Right atrium auricular region (tissue), 2 donors: Measurements from ENCODE around the gene COL21A1. TPM values are rescaled to one million over a fixed set of nuclear protein-coding genes. Genes with fewer than 3 reads are reported as not detected.

Experiments
- DNase-seq: peaks from one replicate; pipeline ENCODE4 v3.0.0-alpha.2; 2019; ENCODE audit warnings: low spot score
- H3K27ac ChIP-seq, 2 donors: fragments of 200-600 bp; sonication (generic); 1 replicate in 1 of 2; 2 replicates in 1 of 2; pipeline ENCODE4 v1.5.1; 2016 to 2019
- H3K27me3 ChIP-seq, 2 donors: fragments of 200-600 bp; sonication (generic); one replicate each; pipeline versions ENCODE4 v1.5.1 to v1.6.0; 2017 to 2019
- H3K36me3 ChIP-seq: fragments of 200-600 bp; sonication (generic); one replicate; pipeline ENCODE4 v1.5.1; 2016
- H3K4me1 ChIP-seq, 2 donors: fragments of 200-600 bp; sonication (generic); one replicate each; pipeline versions ENCODE4 v1.5.1 to v1.6.0; 2017 to 2019
- H3K4me3 ChIP-seq, 2 donors: fragments of 200-600 bp; sonication (generic); 1 replicate in 1 of 2; 2 replicates in 1 of 2; pipeline ENCODE4 v1.5.1; 2017 to 2019; ENCODE audit warnings: mild to moderate bottlenecking in 1 of 2, moderate library complexity in 1 of 2
- H3K9me3 ChIP-seq, 2 donors: fragments of 200-600 bp; sonication (generic); one replicate each; pipeline ENCODE4 v1.5.1; 2019
- total RNA-seq, 2 donors: library from RNA; depleted of rRNA; stranded (reverse); fragments of >200 nt; gene quantifications; one replicate each; pipeline ENCODE4 v1.1.0, GENCODE V29; 2016
- TF ChIP-seq, protein P1 (sequence below), 2 donors: fragments of 200-600 bp; sonication (generic); IDR thresholded peaks; one replicate each; pipeline ENCODE4 v1.5.1; 2019; ENCODE audit warnings: antibody characterized with exemption in 2 of 2

COL21A1 gene
- total RNA-seq, 2 donors from 2014 or later: 13.6 to 89.7 TPM

DNA sequence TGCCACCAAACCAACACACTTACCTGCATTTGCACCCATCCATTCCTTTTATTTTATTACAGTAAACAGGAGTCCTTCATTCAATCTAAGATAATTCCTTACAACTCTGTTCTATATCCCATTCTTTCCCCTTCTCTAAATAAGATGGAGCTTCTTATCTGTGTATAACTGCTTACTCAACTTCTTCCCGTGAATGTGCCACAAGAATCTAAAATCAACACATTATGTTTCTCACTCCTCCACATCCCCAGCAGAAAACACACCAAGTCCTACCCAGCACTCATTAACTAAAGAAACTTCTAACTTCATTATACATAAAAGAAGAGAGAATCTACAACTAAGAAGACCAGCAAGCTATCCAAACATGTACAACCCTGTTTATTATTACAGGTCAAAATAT lies 141.1 kb downstream of the COL21A1 start:
- Histone ChIP-seq H3K9me3 (peaks cover 0 to 12% of the 10 kb centered on the region in 2 donors), H3K27me3 (no peaks in the 10 kb centered on the region), H3K36me3 (no peaks in the 10 kb centered on the region), H3K27ac (no peak overlapping the region), H3K4me3 (no peak overlapping the region), H3K4me1 (no peaks in the 10 kb centered on the region)
- TF ChIP-seq, protein P1, sequence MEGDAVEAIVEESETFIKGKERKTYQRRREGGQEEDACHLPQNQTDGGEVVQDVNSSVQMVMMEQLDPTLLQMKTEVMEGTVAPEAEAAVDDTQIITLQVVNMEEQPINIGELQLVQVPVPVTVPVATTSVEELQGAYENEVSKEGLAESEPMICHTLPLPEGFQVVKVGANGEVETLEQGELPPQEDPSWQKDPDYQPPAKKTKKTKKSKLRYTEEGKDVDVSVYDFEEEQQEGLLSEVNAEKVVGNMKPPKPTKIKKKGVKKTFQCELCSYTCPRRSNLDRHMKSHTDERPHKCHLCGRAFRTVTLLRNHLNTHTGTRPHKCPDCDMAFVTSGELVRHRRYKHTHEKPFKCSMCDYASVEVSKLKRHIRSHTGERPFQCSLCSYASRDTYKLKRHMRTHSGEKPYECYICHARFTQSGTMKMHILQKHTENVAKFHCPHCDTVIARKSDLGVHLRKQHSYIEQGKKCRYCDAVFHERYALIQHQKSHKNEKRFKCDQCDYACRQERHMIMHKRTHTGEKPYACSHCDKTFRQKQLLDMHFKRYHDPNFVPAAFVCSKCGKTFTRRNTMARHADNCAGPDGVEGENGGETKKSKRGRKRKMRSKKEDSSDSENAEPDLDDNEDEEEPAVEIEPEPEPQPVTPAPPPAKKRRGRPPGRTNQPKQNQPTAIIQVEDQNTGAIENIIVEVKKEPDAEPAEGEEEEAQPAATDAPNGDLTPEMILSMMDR (IDR thresholded peaks at IDR 0.05): no peak
- no peak for DNase-seq

DNA sequence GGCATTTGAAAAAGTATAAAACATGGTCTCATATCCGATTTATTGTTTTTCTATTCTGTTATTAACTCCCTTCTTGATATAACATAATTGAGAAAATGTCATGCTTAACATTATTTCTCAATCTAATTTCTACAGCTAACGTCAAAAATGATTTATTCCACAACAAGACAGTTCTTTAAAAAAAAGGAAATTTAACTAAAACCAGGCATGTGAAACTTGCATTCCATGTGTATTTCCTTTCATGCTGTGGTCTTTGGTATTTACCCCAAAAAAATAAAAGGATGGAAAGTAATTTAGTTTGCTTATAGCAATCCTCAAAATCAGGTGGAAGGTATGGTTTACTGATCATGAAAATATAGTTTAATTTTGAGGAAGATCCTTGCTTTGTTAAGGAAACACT lies 142.8 kb downstream of the COL21A1 start:
- H3K36me3 ChIP-seq: no peaks in the 10 kb centered on the region
- H3K27ac ChIP-seq: no peak overlapping the region
- no peaks in the 10 kb centered on the region for H3K4me1 ChIP-seq
- TF ChIP-seq, protein P1 (IDR thresholded peaks at IDR 0.05): no peak
- H3K4me3 ChIP-seq: no peak overlapping the region
- no peaks in the 10 kb centered on the region for H3K9me3 ChIP-seq
- no peak for DNase-seq
- H3K27me3 ChIP-seq: no peaks in the 10 kb centered on the region

DNA sequence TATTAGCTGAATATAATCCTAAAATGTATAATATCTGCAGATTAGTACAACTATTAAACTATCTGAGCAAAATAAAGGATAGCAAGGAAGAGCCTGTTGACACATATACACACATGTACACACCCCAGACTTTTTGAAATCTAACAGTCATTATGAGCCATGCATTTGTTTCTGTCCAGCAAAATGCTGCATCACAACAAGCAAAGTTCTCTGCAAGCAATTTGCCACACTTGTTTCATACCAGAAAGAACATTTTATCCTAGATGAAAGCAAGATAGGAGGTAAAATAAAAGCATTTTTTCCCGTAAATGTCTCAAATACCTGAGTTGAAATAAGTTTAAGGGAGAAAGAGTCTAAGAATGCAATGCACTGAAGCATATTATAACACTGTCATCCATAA lies 145.2 kb downstream of the COL21A1 start:
- DNase-seq: no peak
- Histone ChIP-seq H3K27ac (no peak overlapping the region), H3K27me3 (no peaks in the 10 kb centered on the region), H3K4me3 (no peak overlapping the region), H3K9me3 (no peaks in the 10 kb centered on the region), H3K36me3 (no peaks in the 10 kb centered on the region), H3K4me1 (no peaks in the 10 kb centered on the region)
- TF ChIP-seq, protein P1 (IDR thresholded peaks at IDR 0.05): no peak

DNA sequence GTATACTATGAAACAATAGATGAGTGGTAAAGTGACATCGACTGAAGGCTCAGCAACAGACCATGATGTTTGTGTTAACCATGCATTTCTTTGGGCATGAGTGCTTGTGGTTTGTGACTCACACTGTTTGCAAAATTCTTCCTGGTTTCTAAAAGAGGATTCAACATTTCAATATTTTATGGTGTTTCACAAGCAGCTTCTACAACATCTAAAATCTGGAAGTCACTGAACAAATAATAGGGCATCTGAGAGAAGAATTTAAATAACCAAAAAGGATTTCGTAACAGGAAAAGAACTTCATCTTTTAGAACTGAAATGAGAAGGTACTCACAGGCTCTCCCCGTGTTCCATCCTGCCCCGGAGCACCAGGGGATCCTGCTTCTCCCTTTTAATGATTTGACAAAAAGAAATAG lies 146.2 kb downstream of the COL21A1 start:
- Histone ChIP-seq H3K36me3 (no peaks in the 10 kb centered on the region), H3K4me1 (no peaks in the 10 kb centered on the region), H3K27ac (no peak overlapping the region), H3K4me3 (no peak overlapping the region), H3K27me3 (no peaks in the 10 kb centered on the region), H3K9me3 (no peaks in the 10 kb centered on the region)
- no peak for DNase-seq
- TF ChIP-seq, protein P1 (IDR thresholded peaks at IDR 0.05): no peak

DNA sequence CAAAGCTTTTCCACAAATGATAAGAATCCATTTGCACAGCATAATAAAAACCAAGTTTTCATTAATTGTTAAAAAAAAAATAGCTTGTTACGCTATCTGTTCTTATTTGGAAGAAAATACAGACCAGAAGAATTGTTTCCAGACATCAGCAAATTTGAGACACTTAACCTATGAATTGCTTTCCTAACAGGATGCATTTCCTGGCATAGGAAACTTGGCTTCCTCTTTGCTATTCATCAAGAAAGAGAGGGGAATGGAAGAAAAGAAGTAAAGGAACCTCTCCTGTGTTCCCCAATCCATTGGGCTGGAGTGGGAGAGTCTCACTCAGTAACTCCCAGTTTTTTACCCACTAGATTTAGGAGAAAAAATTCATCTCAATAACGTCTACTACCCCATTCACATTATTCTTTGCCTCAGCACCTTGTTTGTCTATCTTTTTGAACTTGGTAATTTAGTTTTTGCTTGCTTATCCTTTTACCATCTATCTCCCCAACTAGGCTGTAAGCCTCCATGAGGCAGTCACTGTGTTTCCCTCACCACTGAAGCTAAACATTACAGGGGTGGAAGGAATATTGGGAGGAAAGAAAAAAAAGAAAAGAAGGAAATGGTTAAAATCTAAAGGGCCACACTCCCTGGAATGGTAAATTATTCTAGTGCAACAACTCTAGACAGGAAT lies 150.3 kb downstream of the COL21A1 start:
- H3K4me3 ChIP-seq: no peak overlapping the region
- no peaks in the 10 kb centered on the region for H3K27me3 ChIP-seq
- peaks cover 0 to 12% of the 10 kb centered on the region in 2 donors for H3K9me3 ChIP-seq
- H3K4me1 ChIP-seq: no peaks in the 10 kb centered on the region
- DNase-seq: no peak
- no peaks in the 10 kb centered on the region for H3K36me3 ChIP-seq
- TF ChIP-seq, protein P1 (IDR thresholded peaks at IDR 0.05): no peak
- H3K27ac ChIP-seq: no peak overlapping the region

DNA sequence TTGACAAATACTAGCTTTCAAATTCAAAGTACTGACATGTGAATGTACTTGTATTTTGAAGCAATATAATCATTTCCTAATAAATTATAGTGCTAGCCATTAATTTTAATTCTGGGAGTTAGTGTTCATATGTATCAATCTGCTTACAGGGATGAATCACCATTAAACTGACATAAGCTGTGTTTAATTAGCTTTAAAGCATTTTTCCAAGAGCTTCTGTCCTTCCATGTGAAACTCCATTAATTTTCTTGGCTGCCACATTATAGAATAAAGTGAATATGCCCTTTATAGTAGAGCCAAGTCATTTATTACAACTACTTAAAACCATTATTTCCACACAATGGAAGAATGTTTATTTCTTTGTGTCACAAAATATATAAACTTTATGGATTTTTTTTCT lies 150.8 kb downstream of the COL21A1 start:
- Histone ChIP-seq H3K4me1 (no peaks in the 10 kb centered on the region), H3K4me3 (no peak overlapping the region), H3K9me3 (peaks cover 0 to 12% of the 10 kb centered on the region in 2 donors), H3K27me3 (no peaks in the 10 kb centered on the region), H3K36me3 (no peaks in the 10 kb centered on the region), H3K27ac (no peak overlapping the region)
- TF ChIP-seq, protein P1 (IDR thresholded peaks at IDR 0.05): no peak
- DNase-seq: no peak
